DOHH2 (cell line): Measurements from ENCODE around the gene PRSS56.

Source experiments
- H3F3A ChIP-seq: fragments of 200-600 bp; sonication (generic), shearing (Covaris generic); 2 replicates; pipeline ENCODE4 v1.6.0; 2016; ENCODE audit warnings: antibody characterized with exemption, mild to moderate bottlenecking; ENCODE audit not compliant: control insufficient read depth, insufficient read depth
- H3K27ac ChIP-seq: fragments of 200-600 bp; sonication (generic); 2 replicates; pipeline ENCODE4 v1.5.1; 2014; ENCODE audit warnings: low read depth, mild to moderate bottlenecking, low read length, moderate library complexity
- H3K27me3 ChIP-seq: fragments of 200-600 bp; sonication (generic); 2 replicates; pipeline ENCODE4 v1.6.1; 2014; ENCODE audit warnings: mild to moderate bottlenecking, low read length, mixed read lengths; ENCODE audit not compliant: control insufficient read depth
- H3K36me3 ChIP-seq: fragments of 200-600 bp; sonication (generic); 2 replicates; pipeline ENCODE4 v1.6.1; 2014; ENCODE audit warnings: mild to moderate bottlenecking, low read length, moderate library complexity, mixed read lengths; ENCODE audit not compliant: control insufficient read depth
- H3K4me1 ChIP-seq: fragments of 200-600 bp; sonication (generic); 2 replicates; pipeline ENCODE4 v1.6.1; 2014; ENCODE audit warnings: mild to moderate bottlenecking, low read length, mixed read lengths; ENCODE audit not compliant: control insufficient read depth
- H3K4me2 ChIP-seq: fragments of 200-600 bp; sonication (generic); 2 replicates; pipeline ENCODE4 v1.6.0; 2014; ENCODE audit warnings: mild to moderate bottlenecking, low read length, moderate library complexity
- H3K4me3 ChIP-seq: fragments of 200-600 bp; sonication (generic); 2 replicates; pipeline ENCODE4 v1.5.1; 2014; ENCODE audit warnings: mild to moderate bottlenecking, low read length, mixed read lengths
- H3K79me2 ChIP-seq: fragments of 200-600 bp; sonication (generic); 2 replicates; pipeline ENCODE4 v1.6.1; 2014; ENCODE audit warnings: mild to moderate bottlenecking, low read length, mixed read lengths; ENCODE audit not compliant: control insufficient read depth
- H3K9me2 ChIP-seq: fragments of 200-600 bp; sonication (generic); replicated peaks from 2 replicates; pipeline ENCODE4 v1.6.1; 2014; ENCODE audit warnings: mild to moderate bottlenecking, low read length, mixed read lengths; ENCODE audit not compliant: control insufficient read depth
- H3K9me3 ChIP-seq: fragments of 200-600 bp; sonication (generic); 2 replicates; pipeline ENCODE4 v1.6.1; 2014; ENCODE audit warnings: antibody characterized with exemption, low read length, mixed read lengths; ENCODE audit not compliant: control insufficient read depth, insufficient read depth
- H4K20me1 ChIP-seq: fragments of 200-600 bp; sonication (generic); 2 replicates; pipeline ENCODE4 v1.6.0; 2014; ENCODE audit warnings: low read depth, mild to moderate bottlenecking, antibody characterized with exemption, low read length, moderate library complexity; ENCODE audit not compliant: control insufficient read depth, insufficient read depth
- CTCF ChIP-seq: fragments of 200-600 bp; sonication (generic); IDR thresholded peaks from one replicate; pipeline ENCODE4 v1.5.1; 2014; ENCODE audit warnings: antibody characterized with exemption, mild to moderate bottlenecking, low read depth, low read length; ENCODE audit not compliant: poor library complexity, severe bottlenecking
- EZH2phosphoT487 ChIP-seq: fragments of 200-600 bp; sonication (generic); IDR thresholded peaks from 2 replicates; pipeline ENCODE4 v1.6.1; 2017; ENCODE audit warnings: borderline replicate concordance, mild to moderate bottlenecking, antibody characterized with exemption, low read length, moderate library complexity, mixed read lengths

The PRSS56 gene

GRCh38 chr2:232525199-232525598 lies 5.0 kb downstream of the PRSS56 start:
- TF ChIP-seq CTCF (no peak), EZH2phosphoT487 (no peak)
- no peak overlapping the region for H3K27ac ChIP-seq
- no peak overlapping the region for H3K4me2 ChIP-seq
- peaks cover 42% of the 10 kb centered on the region for H3K4me1 ChIP-seq
- no peaks in the 10 kb centered on the region for H4K20me1 ChIP-seq
- H3F3A ChIP-seq: 0 out of 2 replicates have a peak, but pooled peaks cover 2% of the 10 kb centered on the region
- H3K79me2 ChIP-seq: no peaks in the 10 kb centered on the region
- no peaks in the 10 kb centered on the region for H3K9me2 ChIP-seq
- H3K9me3 ChIP-seq: no peaks in the 10 kb centered on the region
- H3K27me3 ChIP-seq: peaks cover 24% of the 10 kb centered on the region
- no peaks in the 10 kb centered on the region for H3K36me3 ChIP-seq
- H3K4me3 ChIP-seq: no peak overlapping the region

GRCh38 chr2:232525791-232526371 lies 5.7 kb downstream of the PRSS56 start, which contains the start of gene CHRND:
Gene CHRND, plus strand, starts transcription at chr2:232526160. Its CDS starts 56 bp downstream, at chr2:232526216.
- TF ChIP-seq EZH2phosphoT487: no peak
- no peak for TF ChIP-seq CTCF
- Histone ChIP-seq H4K20me1 (no peaks in the 10 kb centered on the region), H3K27me3 (peaks cover 24% of the 10 kb centered on the region), H3K9me2 (no peaks in the 10 kb centered on the region), H3K4me2 (no peak within 1 kb of the TSS), H3K4me1 (peaks cover 48% of the 10 kb centered on the region), H3K4me3 (no peak within 1 kb of the TSS), H3F3A (0 out of 2 replicates have a peak, but pooled peaks cover 2% of the 10 kb centered on the region), H3K9me3 (no peaks in the 10 kb centered on the region), H3K27ac (no peak within 1 kb of the TSS), H3K79me2 (no peaks in the 10 kb centered on the region), H3K36me3 (no peaks in the 10 kb centered on the region)

GRCh38 chr2:232526372-232526941 lies 6.3 kb downstream of the PRSS56 start:
- Histone ChIP-seq H3K9me3 (no peaks in the 10 kb centered on the region), H3K79me2 (no peaks in the 10 kb centered on the region), H3K4me2 (no peak overlapping the region), H3F3A (0 out of 2 replicates have a peak, but pooled peaks cover 2% of the 10 kb centered on the region), H3K27ac (no peak overlapping the region), H4K20me1 (no peaks in the 10 kb centered on the region), H3K36me3 (no peaks in the 10 kb centered on the region), H3K27me3 (peaks cover 24% of the 10 kb centered on the region), H3K9me2 (no peaks in the 10 kb centered on the region), H3K4me3 (no peak overlapping the region), H3K4me1 (peaks cover 54% of the 10 kb centered on the region)
- TF ChIP-seq CTCF: no peak
- no peak for TF ChIP-seq EZH2phosphoT487
